WTC11 (cell line): Measurements from ENCODE around the gene IL34. TPM values are rescaled to one million over a fixed set of nuclear protein-coding genes. Genes with fewer than 3 reads are reported as not detected.

Experiments
- ATAC-seq: fragments of 200-7000 bp; cut with Tn5 transposase; 2 replicates; pipeline ENCODE4 v1.10.0; 2021; ENCODE audit warnings: mild to moderate bottlenecking, moderate library complexity
- CTCF ChIA-PET: fragments of 300-600 bp; sonication (Branson Sonifier 250); formaldehyde crosslinking; loops from one replicate; lab custom pipeline; 2021; ENCODE audit warnings: antibody characterized with exemption; lab: Charles Lee
- POLR2A ChIA-PET: fragments of 350-600 bp; sonication (Branson Sonifier 250); formaldehyde crosslinking; loops from one replicate; lab custom pipeline; 2021; ENCODE audit warnings: antibody characterized with exemption; lab: Charles Lee
- DNase-seq: peaks from one replicate; pipeline ENCODE4 v3.0.0; 2021; ENCODE audit warnings: low spot score
- H3K27ac Mint-ChIP-seq: 2 replicates; pipeline ENCODE4 v1.8.0; 2021; ENCODE audit warnings: mixed read lengths
- H3K27me3 Mint-ChIP-seq: 2 replicates; pipeline ENCODE4 v1.8.0; 2021; ENCODE audit warnings: low read depth, mild to moderate bottlenecking, moderate library complexity, mixed read lengths
- H3K36me3 Mint-ChIP-seq: 2 replicates; pipeline ENCODE4 v1.8.0; 2021; ENCODE audit warnings: mixed read lengths
- H3K4me1 Mint-ChIP-seq: 2 replicates; pipeline ENCODE4 v1.8.0; 2022; ENCODE audit warnings: mixed read lengths
- H3K4me3 Mint-ChIP-seq: 2 replicates; pipeline ENCODE4 v1.8.0; 2021; ENCODE audit warnings: mild to moderate bottlenecking, moderate library complexity, mixed read lengths
- H3K9me3 Mint-ChIP-seq: 2 replicates; pipeline ENCODE4 v1.8.0; 2021; ENCODE audit warnings: mixed read lengths
- AR ChIP-seq: fragments of 250-450 bp; sonication (Bioruptor Pico); IDR thresholded peaks from 2 replicates; pipeline ENCODE4 v1.9.0; 2021; ENCODE audit warnings: mild to moderate bottlenecking
- FOXJ3 ChIP-seq: sonication (generic); formaldehyde crosslinking; IDR thresholded peaks from 2 replicates; pipeline ENCODE4 v1.9.0; 2021; ENCODE audit warnings: missing genetic modification reagents, mild to moderate bottlenecking, borderline replicate concordance
- FOXP1 ChIP-seq: sonication (generic); formaldehyde crosslinking; IDR thresholded peaks from 2 replicates; pipeline ENCODE4 v1.8.0; 2022; ENCODE audit warnings: missing genetic modification reagents, mild to moderate bottlenecking, moderate library complexity, borderline replicate concordance
- FOXP4 ChIP-seq: sonication (generic); formaldehyde crosslinking; IDR thresholded peaks from 2 replicates; pipeline ENCODE4 v1.8.0; 2022; ENCODE audit warnings: mild to moderate bottlenecking, missing genetic modification reagents
- GABPB1 ChIP-seq: sonication (generic); formaldehyde crosslinking; IDR thresholded peaks from 2 replicates; pipeline ENCODE4 v1.8.1; 2023; ENCODE audit warnings: mild to moderate bottlenecking, missing genetic modification reagents
- JUN ChIP-seq: sonication (generic); formaldehyde crosslinking; IDR thresholded peaks from 2 replicates; pipeline ENCODE4 v1.8.0; 2023; ENCODE audit warnings: mild to moderate bottlenecking, missing genetic modification reagents
- PRDM15 ChIP-seq: sonication (generic); formaldehyde crosslinking; IDR thresholded peaks from 2 replicates; pipeline ENCODE4 v1.8.0; 2022; ENCODE audit warnings: missing genetic modification reagents
- SP1 ChIP-seq: sonication (generic); formaldehyde crosslinking; conservative IDR thresholded peaks from 2 replicates; pipeline ENCODE4 v1.8.1; 2022; ENCODE audit warnings: missing genetic modification reagents
- TP53 ChIP-seq: sonication (generic); formaldehyde crosslinking; IDR thresholded peaks from 2 replicates; pipeline ENCODE4 v1.8.1; 2023; ENCODE audit warnings: mild to moderate bottlenecking, missing genetic modification reagents
- USF1 ChIP-seq: sonication (generic); formaldehyde crosslinking; IDR thresholded peaks from 2 replicates; pipeline ENCODE4 v1.8.0; 2022; ENCODE audit warnings: mild to moderate bottlenecking, missing genetic modification reagents
- USF2 ChIP-seq: sonication (generic); formaldehyde crosslinking; IDR thresholded peaks from 2 replicates; pipeline ENCODE4 v1.8.1; 2023; ENCODE audit warnings: mild to moderate bottlenecking, missing genetic modification reagents, moderate library complexity
- ZNF423 ChIP-seq: fragments of 250-450 bp; sonication (Bioruptor Pico); IDR thresholded peaks from 2 replicates; pipeline ENCODE4 v2.1.2; 2022; ENCODE audit warnings: mild to moderate bottlenecking, moderate library complexity
- ZNF425 ChIP-seq: fragments of 250-450 bp; sonication (Bioruptor Pico); conservative IDR thresholded peaks from 2 replicates; pipeline ENCODE4 v1.9.0; 2021; ENCODE audit warnings: mild to moderate bottlenecking
- ZNF512 ChIP-seq: sonication (generic); formaldehyde crosslinking; IDR thresholded peaks from 2 replicates; pipeline ENCODE4 v1.8.1; 2022; ENCODE audit warnings: missing genetic modification reagents, borderline replicate concordance
- total RNA-seq: library from RNA; stranded (reverse); gene quantifications from 3 replicates; pipeline ENCODE4 v1.2.3, GENCODE V29; 2021

Gene IL34
- total RNA-seq, 1 experiment from 2014 or later = 8.8 TPM

GRCh38 chr16:70685061-70685937 is 38.9 kb downstream of the IL34 start:
- ATAC-seq = peak; percentile 19
- ChIA-PET POLR2A (no interaction called here), CTCF (interaction anchor here (0.6 to 9.8 kb wide), 5 partner anchors 10 to 86 kb away, joined by 3 to 142 read pairs (median 6); no protein-coding TSS in a partner anchor)
- peak overlapping the region; percentile 64 for H3K4me3 Mint-ChIP-seq
- H3K9me3 Mint-ChIP-seq = no peaks in the 10 kb centered on the region
- peaks cover 26% of the 10 kb centered on the region for H3K4me1 Mint-ChIP-seq
- H3K36me3 Mint-ChIP-seq = no peaks in the 10 kb centered on the region
- TF ChIP-seq TP53 (CRISPR knock-in tag) (no peak), JUN (CRISPR knock-in tag) (no peak), ZNF425 (CRISPR knock-in tag) (no peak), FOXJ3 (CRISPR knock-in tag) (no peak), ZNF423 (peak; percentile 57), GABPB1 (CRISPR knock-in tag) (0 out of 2 replicates have a peak, but pooled peaks have one; percentile 20)
- no peak for DNase-seq
- H3K27ac Mint-ChIP-seq = no peak overlapping the region
- H3K27me3 Mint-ChIP-seq = no peaks in the 10 kb centered on the region

- ChIA-PET CTCF (interaction anchor here (3.4 to 4.6 kb wide), 2 partner anchors 52 to 85 kb away, joined by 32 to 43 read pairs; no protein-coding TSS in a partner anchor), POLR2A (no interaction called here)
- peak within 1 kb of the TSS; percentile 65 for H3K4me3 Mint-ChIP-seq
- 0 out of 2 replicates have a peak, but pooled peaks have one; percentile 21 for TF ChIP-seq GABPB1 (CRISPR knock-in tag)
- TF ChIP-seq PRDM15 (CRISPR knock-in tag) = no peak
- no peak for TF ChIP-seq ZNF512 (CRISPR knock-in tag)
- TF ChIP-seq FOXP4 (CRISPR knock-in tag) = 0 out of 2 replicates have a peak, but pooled peaks have one; percentile 32
- TF ChIP-seq AR (CRISPR knock-in tag) = no peak
- peak; percentile 61 for TF ChIP-seq SP1 (CRISPR knock-in tag)
- TF ChIP-seq USF2 (CRISPR knock-in tag) = peak; percentile 95
- TF ChIP-seq USF1 (CRISPR knock-in tag) = peak; percentile 89
- TF ChIP-seq FOXP1 (CRISPR knock-in tag) = 0 out of 2 replicates have a peak, but pooled peaks have one; percentile 14
- no peaks in the 10 kb centered on the region for H3K9me3 Mint-ChIP-seq
- no peaks in the 10 kb centered on the region for H3K36me3 Mint-ChIP-seq
- DNase-seq = peak; percentile 82
- H3K27me3 Mint-ChIP-seq = no peaks in the 10 kb centered on the region
- peak; percentile 55 for ATAC-seq
- H3K4me1 Mint-ChIP-seq = peaks cover 26% of the 10 kb centered on the region
- H3K27ac Mint-ChIP-seq = peak within 1 kb of the TSS; percentile 70
These were observed 39.6 kb downstream of the IL34 start, which contains the start of gene MTSS2 for GRCh38 chr16:70685938-70686375. TSS of gene MTSS2 (minus strand) at chr16:70686053. CDS start at chr16:70685791, 262 bp downstream.
